AG10803 (cell line): Measurements from ENCODE around the gene CYB5R4.
A peak's percentile ranks its signal among the peaks of the same experiment; 100 is the strongest.

Source experiments
- DNase-seq: peaks from one replicate; pipeline ENCODE4 v3.0.0; 2010; ENCODE audit warnings: low read depth
- H3K4me3 ChIP-seq: 2 replicates; pipeline ENCODE4 v1.5.1; 2011; ENCODE audit warnings: mild to moderate bottlenecking, low read length, control low read depth
- TF ChIP-seq, protein P1 (sequence below): conservative IDR thresholded peaks from 2 replicates; pipeline ENCODE4 v1.5.1; 2011; ENCODE audit warnings: mild to moderate bottlenecking, low read length, control low read depth, inconsistent platforms

CYB5R4 gene

GRCh38 chr6:83873869-83874268, 14.4 kb downstream of the CYB5R4 start:
- TF ChIP-seq, protein P1, sequence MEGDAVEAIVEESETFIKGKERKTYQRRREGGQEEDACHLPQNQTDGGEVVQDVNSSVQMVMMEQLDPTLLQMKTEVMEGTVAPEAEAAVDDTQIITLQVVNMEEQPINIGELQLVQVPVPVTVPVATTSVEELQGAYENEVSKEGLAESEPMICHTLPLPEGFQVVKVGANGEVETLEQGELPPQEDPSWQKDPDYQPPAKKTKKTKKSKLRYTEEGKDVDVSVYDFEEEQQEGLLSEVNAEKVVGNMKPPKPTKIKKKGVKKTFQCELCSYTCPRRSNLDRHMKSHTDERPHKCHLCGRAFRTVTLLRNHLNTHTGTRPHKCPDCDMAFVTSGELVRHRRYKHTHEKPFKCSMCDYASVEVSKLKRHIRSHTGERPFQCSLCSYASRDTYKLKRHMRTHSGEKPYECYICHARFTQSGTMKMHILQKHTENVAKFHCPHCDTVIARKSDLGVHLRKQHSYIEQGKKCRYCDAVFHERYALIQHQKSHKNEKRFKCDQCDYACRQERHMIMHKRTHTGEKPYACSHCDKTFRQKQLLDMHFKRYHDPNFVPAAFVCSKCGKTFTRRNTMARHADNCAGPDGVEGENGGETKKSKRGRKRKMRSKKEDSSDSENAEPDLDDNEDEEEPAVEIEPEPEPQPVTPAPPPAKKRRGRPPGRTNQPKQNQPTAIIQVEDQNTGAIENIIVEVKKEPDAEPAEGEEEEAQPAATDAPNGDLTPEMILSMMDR, result no peak
- no peak for DNase-seq
- no peak overlapping the region for H3K4me3 ChIP-seq

DNA sequence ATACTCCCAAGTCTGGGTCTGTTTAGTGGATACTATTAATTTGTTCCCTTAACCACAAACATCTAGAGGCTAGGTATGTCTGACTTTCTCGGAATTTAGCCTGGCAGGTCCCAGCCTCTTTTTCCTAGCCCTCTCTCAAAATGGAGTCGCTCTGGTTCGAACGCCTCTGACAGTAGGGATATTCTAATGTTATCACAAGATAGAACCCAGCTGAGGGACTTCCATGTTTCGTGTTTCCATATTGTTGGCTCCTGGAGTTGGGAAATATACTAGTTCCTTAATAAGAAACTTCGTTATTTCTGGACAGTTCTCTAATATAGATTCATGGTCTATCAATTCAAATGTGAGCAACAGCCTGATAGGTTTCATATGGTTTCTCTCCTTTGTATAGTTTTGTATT, 16.4 kb downstream of the CYB5R4 start:
- no peak for DNase-seq
- no peak overlapping the region for H3K4me3 ChIP-seq
- TF ChIP-seq, protein P1, result no peak

DNA sequence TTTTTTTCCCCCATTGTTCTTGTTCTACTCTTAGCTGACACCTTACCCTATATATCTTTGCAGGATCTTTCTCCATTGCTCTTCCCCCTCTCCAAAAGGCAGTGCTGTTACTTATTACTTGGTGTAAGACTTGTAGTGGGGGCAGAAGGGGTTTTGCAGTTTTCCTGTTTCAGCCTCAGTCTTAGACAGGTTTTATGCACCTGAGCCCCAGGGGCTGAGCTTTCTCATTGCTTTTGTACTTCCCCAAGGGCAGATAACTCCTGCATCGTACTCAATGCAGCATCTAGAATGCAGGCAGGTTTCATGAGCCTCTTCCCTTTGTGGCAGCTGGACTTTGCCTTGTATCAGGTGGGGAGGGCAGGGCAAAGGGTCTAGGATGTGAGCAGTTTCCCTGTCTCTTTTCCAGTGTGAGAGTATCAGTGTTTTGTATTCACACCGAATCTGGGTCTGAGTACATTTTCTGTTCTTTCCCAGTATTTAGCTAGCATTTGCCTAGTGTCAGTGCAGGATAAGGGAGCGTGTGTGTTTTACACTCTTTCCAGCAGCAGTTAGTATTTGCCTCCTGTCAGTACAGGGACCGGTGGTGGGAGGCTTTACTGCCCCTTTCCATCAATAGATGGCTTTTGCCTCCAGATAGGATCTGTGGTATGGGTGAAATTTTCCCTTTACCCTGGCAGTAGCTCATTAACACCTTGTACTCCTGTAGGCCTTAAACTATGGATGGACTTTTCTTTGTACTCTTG, 19.6 kb downstream of the CYB5R4 start:
- DNase-seq, result no peak
- TF ChIP-seq, protein P1, result no peak
- H3K4me3 ChIP-seq, result no peak overlapping the region

DNA sequence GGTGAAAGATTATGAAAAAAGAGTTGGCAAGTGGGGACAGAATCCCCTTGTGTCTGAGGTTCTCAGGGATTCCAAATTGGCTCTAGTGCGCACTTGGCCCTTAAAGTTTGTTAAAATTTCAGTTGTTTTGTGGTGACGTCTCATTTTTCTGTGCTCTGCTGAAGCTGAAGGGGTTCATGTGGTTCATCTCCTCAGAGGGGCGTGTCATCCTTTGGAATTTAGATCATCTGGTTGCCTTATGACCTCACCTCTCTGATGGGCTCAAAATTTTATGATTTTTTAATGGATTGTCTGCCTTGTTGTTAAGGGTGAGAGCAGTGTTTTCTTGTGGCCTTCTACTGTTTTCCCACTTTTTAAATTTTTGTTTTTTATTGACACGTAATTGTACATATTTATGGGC, 20.3 kb downstream of the CYB5R4 start:
- TF ChIP-seq, protein P1, result no peak
- H3K4me3 ChIP-seq, result no peak overlapping the region
- peak; percentile 37 for DNase-seq

DNA sequence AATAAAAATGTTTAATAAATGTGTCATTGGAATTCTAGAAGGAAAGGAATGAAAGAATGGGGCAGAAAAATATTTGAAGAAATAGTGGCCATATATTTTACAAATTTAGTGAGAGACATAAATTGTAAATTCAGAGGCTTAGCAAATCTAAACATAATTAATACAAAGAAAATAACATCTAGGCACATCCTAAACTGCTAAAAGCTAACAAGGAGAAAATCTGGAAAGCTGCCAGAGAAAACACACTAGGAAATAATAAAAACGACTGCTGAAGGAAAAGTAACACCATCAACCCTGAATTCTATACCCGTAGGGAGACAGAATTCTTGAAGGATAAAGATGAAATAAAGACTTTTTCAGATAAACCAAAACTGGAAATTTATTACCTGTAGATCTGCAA, 23.8 kb downstream of the CYB5R4 start:
- H3K4me3 ChIP-seq, result no peak overlapping the region
- no peak for DNase-seq
- TF ChIP-seq, protein P1, result no peak

DNA sequence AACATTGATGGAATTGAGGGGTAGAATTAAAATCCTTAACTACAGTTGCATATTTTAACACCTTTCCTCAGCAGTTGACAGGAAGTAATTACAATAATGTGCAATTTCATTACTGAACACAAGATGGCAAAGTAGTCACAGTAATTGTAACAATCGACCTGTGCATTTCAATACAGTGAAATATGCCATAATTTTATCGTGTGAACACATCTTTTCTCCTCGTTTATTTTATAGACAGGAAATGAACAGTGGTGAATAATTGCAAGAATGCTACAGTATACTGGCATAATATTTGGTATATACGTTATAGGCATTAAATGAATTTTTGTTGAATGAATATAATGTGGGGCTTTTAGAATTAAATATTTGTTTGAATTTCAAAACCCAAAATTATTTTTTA, 25.0 kb downstream of the CYB5R4 start:
- peak; percentile 53 for DNase-seq
- H3K4me3 ChIP-seq, result no peak overlapping the region
- TF ChIP-seq, protein P1, result peak; percentile 77

DNA sequence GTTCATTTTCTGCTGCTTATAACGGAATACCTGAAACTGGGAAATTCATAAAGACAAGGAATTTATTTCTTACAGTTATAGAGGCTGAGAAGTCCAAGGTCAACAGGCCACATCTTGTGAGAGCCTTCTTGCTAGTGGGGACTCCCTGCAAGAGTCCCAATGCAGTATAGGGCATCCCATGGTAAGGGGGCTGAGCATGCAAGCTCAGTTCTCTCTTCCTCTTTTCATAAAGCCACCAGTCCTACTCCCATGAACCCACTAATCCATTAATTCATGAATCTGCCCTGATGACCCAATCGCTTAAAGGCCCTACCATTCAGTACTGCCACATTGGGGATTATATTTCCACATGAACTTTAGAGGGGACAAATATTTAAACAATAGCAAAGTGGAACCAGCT, 26.5 kb downstream of the CYB5R4 start:
- H3K4me3 ChIP-seq, result no peak overlapping the region
- TF ChIP-seq, protein P1, result no peak
- DNase-seq, result no peak
